Stimulated activated CD4-positive, alpha-beta T cell treated with anti-CD3 and anti-CD28 coated beads, Interleukin-12 subunit alpha, Interleukin-12 subunit beta, amount 100 ng/mL, for 24 hours (primary cell): Measurements from ENCODE around the gene ADGRG3.
A peak's percentile ranks its signal among the peaks of the same experiment; 100 is the strongest.

Experiments used
- DNase-seq, 2 experiments: peaks; one replicate each; pipeline ENCODE4 v3.0.0-alpha.2; 2020; ENCODE audit warnings: low read depth in 2 of 2

Gene ADGRG3

DNA sequence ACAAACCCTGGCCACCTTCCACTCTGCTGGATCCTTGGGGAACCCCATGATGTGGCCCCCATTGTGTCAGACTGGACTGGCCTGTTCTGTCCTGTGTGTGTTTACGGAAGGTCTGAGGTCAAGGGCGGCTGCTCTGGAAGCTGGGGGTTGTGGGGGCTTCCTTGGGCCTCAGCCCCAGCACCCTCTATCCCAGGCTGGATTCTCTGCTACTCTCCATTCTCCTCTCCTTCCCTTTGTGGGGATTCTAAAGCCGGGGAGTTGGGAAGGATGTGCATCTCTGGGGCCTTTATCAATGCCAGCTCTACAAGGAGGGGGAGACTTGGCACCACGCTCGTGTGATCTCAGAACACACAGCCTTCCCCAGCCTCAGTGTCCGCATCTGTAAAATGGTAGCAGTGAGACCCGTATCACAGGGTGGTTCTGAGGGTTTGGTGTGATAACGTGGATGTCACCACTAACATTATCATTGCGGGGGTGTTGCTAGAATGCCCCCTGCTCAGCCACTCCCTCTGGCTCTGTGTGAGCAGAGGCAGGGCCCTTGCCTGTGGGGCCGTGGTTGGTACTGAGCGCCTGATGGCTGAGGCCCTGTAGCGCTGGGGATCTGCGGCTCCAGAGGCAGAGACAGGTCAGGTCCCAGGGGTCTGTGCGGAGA is 21.6 kb upstream of the ADGRG3 start:
- DNase-seq: no peak

GRCh38 chr16:57647136-57647875 is 20.8 kb upstream of the ADGRG3 start:
- DNase-seq: no peak

GRCh38 chr16:57648125-57648524 is 20.0 kb upstream of the ADGRG3 start:
- DNase-seq: no peak

DNA sequence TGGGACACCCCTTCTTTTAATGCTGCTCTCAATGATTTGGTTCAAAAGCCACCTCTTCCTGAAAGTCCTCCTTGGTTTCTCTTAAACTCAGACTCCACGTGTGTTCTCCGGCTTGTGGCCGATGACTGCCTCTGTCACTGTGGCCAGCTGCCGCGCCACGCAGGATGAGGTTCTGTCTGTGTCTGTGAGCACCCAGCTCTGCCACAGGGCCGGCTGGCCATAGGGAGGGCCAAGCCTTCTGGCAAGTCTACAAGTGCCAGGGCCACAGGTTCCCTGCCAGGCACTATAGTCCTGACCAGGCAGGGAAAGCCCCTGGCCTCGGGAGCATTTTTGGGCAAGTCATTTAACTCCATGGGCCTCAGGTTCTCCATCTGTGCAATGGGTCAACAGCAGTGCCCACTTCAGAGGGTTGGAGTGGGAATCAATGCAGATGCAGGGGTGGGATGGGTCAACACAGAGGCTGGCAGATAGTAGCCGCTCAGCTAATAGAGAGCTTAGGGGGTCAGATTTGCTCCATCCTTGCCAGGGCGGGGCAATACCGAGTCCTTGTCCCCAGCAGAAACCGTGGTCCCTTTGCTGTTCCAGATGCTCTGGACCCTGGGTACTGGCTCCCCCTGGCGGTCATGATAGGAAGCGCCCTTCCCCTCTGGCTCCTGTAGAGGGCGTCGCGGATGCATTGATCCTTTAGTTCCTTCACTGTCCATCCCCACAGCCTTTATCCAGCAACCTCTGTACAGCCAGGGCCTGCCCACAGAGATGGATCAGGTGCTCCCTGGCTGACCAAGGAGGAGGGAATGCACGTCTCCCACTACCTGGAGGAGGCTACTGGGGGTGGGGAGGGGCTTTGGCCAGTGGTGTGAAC is 19.3 kb upstream of the ADGRG3 start:
- DNase-seq: peak; percentile 70 to 84

- no peak for DNase-seq
Measured at GRCh38 chr16:57649443-57649751, 18.7 kb upstream of the ADGRG3 start.

DNA sequence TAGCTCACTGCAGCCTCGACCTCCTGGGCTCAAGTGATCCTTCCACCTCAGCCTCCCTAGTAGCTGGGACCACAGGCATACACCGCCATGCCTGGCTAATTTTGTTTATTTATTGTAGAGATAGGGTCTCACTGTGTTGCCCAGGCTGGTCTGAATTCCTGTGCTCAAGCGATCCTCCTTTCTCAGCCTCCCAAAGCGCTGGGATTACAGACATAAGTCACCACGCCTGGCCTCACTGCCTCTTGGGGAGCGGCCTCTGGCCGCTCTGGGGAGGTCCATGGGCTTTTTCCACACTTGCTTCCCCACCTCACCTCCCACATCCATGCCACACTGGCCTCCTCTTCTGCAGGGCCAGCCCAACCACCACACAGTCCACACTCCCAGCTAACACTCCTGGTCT is 18.3 kb upstream of the ADGRG3 start:
- DNase-seq: no peak

GRCh38 chr16:57651344-57652333 is 16.5 kb upstream of the ADGRG3 start:
- DNase-seq: no peak

- no peak for DNase-seq
Measured at GRCh38 chr16:57652695-57653471, 15.2 kb upstream of the ADGRG3 start.

DNA sequence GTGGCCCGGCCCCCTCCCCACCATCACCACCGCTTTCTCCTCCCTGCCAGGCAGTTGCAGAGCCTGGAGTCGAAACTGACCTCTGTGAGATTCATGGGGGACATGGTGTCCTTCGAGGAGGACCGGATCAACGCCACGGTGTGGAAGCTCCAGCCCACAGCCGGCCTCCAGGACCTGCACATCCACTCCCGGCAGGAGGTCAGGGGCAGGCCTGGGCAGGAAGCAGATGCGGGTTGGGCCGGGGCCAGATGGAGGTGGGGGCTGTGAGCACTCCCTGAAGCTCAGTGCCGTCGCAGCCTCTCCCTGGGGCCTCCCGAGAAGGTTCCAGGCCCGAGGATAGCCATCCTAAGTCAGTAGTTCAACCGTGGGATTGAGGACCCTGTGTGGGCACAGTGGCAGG is 14.2 kb upstream of the ADGRG3 start:
- DNase-seq: no peak

DNA sequence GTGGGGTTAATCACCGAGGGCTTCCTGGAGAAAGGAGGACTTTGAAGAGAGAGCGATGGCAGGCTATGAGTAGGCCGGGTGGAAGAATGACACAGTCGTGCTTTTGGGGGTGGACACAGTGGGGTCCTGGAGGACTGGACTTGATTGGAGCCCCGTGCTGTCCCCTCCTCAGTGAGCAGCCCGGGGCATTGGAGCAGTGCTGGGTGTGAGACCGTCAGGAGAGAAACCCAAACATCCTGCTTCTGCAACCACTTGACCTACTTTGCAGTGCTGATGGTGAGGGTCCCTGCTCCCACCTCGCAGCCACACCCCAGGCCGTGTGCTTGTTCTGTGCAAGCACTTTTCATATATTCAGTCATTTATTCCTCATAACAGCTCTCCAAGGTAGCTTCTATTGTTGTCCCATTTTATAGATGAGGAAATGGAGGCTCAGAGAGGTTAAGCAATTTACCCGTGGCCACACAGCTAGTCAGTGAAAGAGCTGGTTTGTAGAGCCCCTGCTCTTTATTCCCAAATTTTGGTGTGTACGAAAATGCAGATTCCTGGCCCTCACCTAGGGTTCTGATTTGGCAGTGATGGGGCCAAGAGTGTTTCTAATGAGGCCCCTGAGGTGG is 11.7 kb upstream of the ADGRG3 start:
- no peak for DNase-seq

DNA sequence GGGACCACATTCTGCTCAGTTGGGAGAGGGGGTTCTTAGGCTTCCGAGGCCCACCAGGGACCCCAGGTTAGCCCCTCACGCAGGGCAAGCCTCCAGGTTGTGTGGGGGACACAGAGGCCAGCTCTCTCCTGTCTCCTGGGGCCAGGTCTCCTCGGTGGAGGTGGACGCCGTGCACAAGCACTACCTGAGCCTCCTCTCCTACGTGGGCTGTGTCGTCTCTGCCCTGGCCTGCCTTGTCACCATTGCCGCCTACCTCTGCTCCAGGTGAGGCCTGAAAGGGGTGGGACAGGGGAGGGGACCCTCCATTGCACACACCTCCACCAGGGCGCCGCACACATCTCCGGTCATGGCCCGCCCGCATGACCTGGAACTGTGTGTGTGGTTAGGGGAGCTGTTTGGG is 10.9 kb upstream of the ADGRG3 start:
- DNase-seq: no peak

GRCh38 chr16:57658130-57658877 is 9.8 kb upstream of the ADGRG3 start:
- DNase-seq: no peak

DNA sequence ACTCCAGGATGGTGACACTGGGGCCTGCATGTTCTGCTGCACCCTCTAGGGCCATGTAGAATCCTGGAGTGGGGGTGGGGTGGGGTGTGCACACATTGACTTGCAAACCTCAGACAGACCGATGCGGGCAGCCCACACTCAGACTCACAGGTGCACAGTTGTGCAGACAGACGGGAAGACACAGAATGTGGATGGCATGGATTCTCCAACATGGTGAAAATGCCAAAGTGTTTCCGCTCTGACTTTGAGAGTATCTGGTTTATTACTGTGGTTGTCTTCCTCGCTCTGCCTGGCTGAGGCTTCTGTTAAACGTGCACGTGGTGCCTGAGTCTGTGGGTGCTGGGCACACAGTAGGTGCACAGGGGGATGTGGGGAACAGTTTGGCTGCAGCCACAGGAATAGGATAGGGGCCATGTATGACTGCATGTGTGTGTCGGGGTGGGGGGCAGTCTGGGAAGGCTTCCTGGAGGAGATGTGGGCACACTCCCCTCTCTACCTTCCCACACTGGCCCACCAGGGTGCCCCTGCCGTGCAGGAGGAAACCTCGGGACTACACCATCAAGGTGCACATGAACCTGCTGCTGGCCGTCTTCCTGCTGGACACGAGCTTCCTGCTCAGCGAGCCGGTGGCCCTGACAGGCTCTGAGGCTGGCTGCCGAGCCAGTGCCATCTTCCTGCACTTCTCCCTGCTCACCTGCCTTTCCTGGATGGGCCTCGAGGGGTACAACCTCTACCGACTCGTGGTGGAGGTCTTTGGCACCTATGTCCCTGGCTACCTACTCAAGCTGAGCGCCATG is 9.0 kb upstream of the ADGRG3 start:
- no peak for DNase-seq

GRCh38 chr16:57660715-57661463 is 7.2 kb upstream of the ADGRG3 start:
- DNase-seq: no peak

DNA sequence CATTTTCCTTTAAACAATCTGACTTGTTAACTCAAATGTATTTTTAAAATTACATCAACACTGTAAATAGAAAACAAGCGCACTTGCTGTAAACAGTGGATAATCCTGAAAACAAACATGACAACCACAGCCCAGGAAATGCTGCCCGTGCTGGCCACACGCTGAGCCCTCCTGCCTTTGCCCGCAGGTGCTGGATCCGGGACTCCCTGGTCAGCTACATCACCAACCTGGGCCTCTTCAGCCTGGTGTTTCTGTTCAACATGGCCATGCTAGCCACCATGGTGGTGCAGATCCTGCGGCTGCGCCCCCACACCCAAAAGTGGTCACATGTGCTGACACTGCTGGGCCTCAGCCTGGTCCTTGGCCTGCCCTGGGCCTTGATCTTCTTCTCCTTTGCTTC is 6.6 kb upstream of the ADGRG3 start:
- DNase-seq: no peak

GRCh38 chr16:57661936-57662906 is 5.9 kb upstream of the ADGRG3 start:
- DNase-seq: no peak

GRCh38 chr16:57663436-57663835 is 4.7 kb upstream of the ADGRG3 start:
- DNase-seq: no peak
